NCI-H1436 treated with DMSO at 0.1 percent for 48 hours (cell line): Measurements from ENCODE around the gene KLHL10.

Experiments
- DNase-seq: peaks from one replicate; lab custom pipeline; 2025; lab: John Stamatoyannopoulos, UW

The KLHL10 gene

GRCh38 chr17:41895617-41896016, 58.0 kb downstream of the KLHL10 start:
- no peak for DNase-seq

GRCh38 chr17:41896726-41897125, 59.1 kb downstream of the KLHL10 start:
- DNase-seq: no peak
